ENCODE measurements around the gene CAPNS2.

- TF ChIP-seq CTCF (conservative IDR thresholded peaks at IDR 0.05 in 1 of 2, IDR thresholded peaks at IDR 0.05 in 1 of 2; ENCODE audit: extremely low read depth in 1 of 2, insufficient read depth in 1 of 2, low read depth in 1 of 2, low read length in 2 of 2) (no peak), EZH2 (IDR thresholded peaks at IDR 0.05; ENCODE audit: borderline replicate concordance, low read length) (no peak)
These were observed 4.9 kb downstream of the CAPNS2 start for GRCh38 chr16:55571191-55571897.

Data from mammary epithelial cell (primary cell).